ENCODE data around the gene HOXC4. TPM values are rescaled to one million over a fixed set of nuclear protein-coding genes. Genes with fewer than 3 reads are reported as not detected.

HOXC4 gene
- total RNA-seq, 1 donor from 2014 or later = not detected

DNA sequence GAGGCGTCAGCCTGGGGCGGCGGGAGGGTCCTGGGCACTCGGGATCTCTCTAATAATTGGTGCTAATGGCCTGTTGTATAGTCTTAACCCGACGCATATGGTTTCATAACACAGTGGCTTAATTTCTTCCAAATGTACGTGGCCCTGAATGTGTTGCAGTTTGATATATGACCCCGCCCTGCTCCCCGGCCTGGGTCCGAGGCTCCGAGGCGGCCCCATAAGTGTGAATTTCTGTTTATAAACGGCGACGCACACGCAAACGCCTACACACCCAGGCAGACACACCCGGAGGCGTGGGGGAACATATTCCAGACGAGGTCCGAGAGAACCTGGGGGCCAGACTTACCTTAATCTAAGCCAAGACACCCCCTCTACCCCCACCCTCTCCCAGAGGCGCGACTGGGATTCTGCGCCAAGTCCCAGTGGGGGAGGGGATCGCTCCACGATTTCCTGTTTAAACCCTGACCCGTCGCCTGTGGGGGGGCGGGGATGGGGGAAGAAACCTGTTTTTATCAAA is 35.1 kb upstream of the HOXC4 start:
- Histone ChIP-seq H3K4me3 (ENCODE audit: low read depth, low read length) (no peak overlapping the region), H3K36me3 (ENCODE audit: control insufficient read depth, insufficient read depth, low read length) (no peaks in the 10 kb centered on the region), H3K27me3 (ENCODE audit: control insufficient read depth, insufficient read depth, low read length) (peaks cover 60% of the 10 kb centered on the region)
- FAIRE-seq (no peak), DNase-seq (ENCODE audit: low read depth) (no peak)
- TF ChIP-seq, protein P1, sequence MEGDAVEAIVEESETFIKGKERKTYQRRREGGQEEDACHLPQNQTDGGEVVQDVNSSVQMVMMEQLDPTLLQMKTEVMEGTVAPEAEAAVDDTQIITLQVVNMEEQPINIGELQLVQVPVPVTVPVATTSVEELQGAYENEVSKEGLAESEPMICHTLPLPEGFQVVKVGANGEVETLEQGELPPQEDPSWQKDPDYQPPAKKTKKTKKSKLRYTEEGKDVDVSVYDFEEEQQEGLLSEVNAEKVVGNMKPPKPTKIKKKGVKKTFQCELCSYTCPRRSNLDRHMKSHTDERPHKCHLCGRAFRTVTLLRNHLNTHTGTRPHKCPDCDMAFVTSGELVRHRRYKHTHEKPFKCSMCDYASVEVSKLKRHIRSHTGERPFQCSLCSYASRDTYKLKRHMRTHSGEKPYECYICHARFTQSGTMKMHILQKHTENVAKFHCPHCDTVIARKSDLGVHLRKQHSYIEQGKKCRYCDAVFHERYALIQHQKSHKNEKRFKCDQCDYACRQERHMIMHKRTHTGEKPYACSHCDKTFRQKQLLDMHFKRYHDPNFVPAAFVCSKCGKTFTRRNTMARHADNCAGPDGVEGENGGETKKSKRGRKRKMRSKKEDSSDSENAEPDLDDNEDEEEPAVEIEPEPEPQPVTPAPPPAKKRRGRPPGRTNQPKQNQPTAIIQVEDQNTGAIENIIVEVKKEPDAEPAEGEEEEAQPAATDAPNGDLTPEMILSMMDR (IDR thresholded peaks at IDR 0.05; ENCODE audit: insufficient read depth, low read length, severe bottlenecking) = no peak

DNA sequence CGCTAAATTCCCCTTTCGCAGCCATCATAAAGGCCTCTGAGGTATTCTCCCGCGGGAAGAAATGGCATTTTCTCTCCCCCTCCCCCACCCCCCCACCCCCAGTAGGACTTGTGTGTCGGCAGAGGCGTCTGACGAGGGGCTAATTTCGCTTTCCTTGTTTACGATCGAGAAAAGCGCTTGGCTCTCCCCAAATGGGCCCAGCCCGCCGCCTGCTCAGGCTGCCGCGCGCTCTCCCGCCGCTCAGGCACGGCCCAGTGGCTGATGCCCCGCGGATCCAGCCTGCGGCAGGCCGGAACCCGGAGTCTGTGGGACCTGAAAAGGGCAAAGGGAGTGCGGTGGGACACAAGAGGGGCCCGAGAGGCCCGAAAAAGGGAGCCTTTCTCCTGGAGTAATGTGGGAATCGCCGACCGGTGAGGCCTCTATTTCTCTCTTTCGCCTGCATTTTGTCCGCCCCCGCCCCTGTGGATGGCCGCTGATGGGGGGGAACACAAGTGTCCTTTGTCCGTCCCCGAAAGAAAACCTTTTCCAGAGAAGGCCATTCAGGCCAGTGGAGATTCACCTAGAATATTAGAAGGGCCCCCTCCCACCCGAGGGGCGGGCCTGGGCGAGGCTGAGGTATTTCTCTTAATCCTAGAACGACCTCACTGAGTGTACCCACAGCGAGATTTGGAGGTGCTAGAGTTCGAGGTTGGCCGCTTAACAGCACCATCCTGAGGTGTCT is 34.4 kb upstream of the HOXC4 start:
- no peak overlapping the region for H3K4me3 ChIP-seq (ENCODE audit: low read depth, low read length)
- peaks cover 61% of the 10 kb centered on the region for H3K27me3 ChIP-seq (ENCODE audit: control insufficient read depth, insufficient read depth, low read length)
- no peak for DNase-seq (ENCODE audit: low read depth)
- FAIRE-seq = no peak
- TF ChIP-seq, protein P1 (IDR thresholded peaks at IDR 0.05; ENCODE audit: insufficient read depth, low read length, severe bottlenecking) = no peak
- no peaks in the 10 kb centered on the region for H3K36me3 ChIP-seq (ENCODE audit: control insufficient read depth, insufficient read depth, low read length)

DNA sequence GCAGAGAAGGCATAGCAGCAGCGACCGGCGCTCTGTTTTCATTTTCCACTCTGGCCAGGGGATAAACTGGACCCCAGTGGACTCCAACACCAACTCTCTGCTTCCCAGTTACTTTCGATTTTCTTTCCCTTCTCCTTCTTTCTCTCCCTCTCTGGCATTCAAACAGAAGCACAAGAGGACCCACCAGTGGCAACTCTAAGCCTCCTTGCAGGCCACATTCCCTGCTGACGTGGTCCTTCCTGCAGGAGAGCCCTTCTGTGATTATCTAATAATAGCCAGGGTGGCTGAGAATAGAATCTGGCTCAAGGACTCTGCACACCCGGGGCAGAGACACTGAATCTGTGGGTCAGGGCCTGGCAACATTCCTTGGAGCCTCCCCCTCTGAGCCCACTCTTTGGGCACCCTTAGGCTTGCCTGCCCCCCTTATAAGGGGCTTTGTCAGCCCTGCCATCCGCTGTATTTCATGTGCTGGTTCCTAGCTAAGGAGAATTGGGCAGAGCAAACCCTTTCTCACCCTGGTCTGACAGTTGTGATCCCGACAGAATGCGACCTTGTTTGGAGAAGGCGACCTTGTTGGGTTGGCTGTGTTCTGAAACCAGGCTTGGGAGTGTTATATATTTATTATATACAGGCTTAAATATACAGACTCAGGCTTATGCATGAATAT is 33.6 kb upstream of the HOXC4 start:
- no peaks in the 10 kb centered on the region for H3K36me3 ChIP-seq (ENCODE audit: control insufficient read depth, insufficient read depth, low read length)
- peaks cover 64% of the 10 kb centered on the region for H3K27me3 ChIP-seq (ENCODE audit: control insufficient read depth, insufficient read depth, low read length)
- H3K4me3 ChIP-seq (ENCODE audit: low read depth, low read length) = no peak overlapping the region
- FAIRE-seq (no peak), DNase-seq (ENCODE audit: low read depth) (no peak)
- TF ChIP-seq, protein P1 (IDR thresholded peaks at IDR 0.05; ENCODE audit: insufficient read depth, low read length, severe bottlenecking) = no peak

DNA sequence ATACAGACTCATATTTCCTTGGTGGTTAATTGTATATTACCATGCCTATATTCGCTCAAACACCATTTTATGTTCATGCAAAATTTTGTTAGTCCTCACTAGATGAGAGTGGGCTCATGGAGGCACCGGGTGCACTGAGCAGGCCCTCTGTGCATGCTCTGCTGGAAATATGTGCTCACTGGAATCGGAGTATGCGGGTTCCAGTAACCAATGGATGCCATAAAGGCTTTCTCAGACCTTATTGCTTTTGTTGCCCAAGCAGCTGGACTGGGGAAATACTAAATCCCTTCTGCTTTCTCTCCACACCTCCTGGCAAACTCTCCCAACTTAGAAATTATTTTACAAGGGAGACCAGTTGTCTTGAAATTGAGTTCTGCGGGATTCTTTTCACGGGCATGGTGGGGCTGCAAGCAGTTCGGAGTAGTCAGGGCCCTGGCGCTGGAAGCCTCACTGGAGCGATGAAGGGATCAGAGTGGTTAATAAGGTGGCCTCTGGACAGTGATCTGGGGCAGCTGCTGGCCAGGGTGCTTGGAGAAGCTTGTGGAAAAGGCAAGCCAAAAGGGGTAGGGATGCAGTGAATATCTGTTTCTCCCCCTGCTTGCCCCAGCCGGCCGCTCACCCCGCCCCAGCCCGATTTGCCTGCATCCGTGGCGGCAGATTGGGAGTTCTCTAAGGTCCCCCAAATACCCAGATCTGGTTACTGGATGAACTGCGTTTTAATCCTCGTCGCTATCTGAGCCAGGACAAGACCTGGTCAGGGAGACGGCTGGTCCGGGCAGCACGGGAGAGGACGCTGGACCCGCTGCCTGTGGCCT is 32.8 kb upstream of the HOXC4 start:
- TF ChIP-seq, protein P1 (IDR thresholded peaks at IDR 0.05; ENCODE audit: insufficient read depth, low read length, severe bottlenecking) = no peak
- DNase-seq (ENCODE audit: low read depth) (no peak), FAIRE-seq (no peak)

DNA sequence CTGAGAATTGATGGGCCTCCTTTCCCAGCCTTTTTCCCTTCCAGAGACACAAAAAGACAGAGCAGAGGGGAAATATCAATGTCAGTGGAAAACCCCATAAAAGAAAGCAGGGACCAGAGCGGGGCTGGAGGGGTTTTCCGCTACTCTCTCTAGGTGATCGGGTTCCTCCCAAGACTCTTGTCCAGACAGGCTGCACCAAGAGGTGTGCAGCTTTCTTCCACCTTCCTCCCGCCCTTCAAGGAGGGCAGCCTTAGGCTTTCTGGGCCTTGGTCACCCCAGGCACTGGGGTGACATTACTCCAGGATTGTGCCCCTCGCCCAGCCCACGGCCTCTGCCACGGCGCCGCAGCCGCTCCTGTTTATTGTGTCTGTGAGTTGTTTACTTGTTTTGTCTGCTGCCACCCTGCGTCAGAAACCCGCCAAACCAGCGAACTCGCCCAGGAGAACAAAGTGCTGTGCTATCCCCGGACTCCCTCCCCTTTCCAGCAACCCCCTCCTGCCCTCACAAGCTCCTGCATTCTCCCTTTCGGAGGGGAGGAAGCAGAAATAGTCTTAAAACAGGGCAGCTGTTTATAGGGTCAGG is 32.1 kb upstream of the HOXC4 start:
- Histone ChIP-seq H3K4me3 (ENCODE audit: low read depth, low read length) (no peak overlapping the region), H3K36me3 (ENCODE audit: control insufficient read depth, insufficient read depth, low read length) (no peaks in the 10 kb centered on the region), H3K27me3 (ENCODE audit: control insufficient read depth, insufficient read depth, low read length) (peaks cover 61% of the 10 kb centered on the region)
- no peak for FAIRE-seq
- TF ChIP-seq, protein P1 (IDR thresholded peaks at IDR 0.05; ENCODE audit: insufficient read depth, low read length, severe bottlenecking) = peak; percentile 37
- peak; percentile 6 for DNase-seq (ENCODE audit: low read depth)

More for the DNA sequence above, 32.8 kb upstream of the HOXC4 start:
- Histone ChIP-seq H3K27me3 (ENCODE audit: control insufficient read depth, insufficient read depth, low read length) (peaks cover 60% of the 10 kb centered on the region), H3K36me3 (ENCODE audit: control insufficient read depth, insufficient read depth, low read length) (no peaks in the 10 kb centered on the region), H3K4me3 (ENCODE audit: low read depth, low read length) (no peak overlapping the region)
